HG03025 (cell line): ENCODE data around the gene HEYL.
"Not testable (repeated sequence)": the region's sequence is repeated elsewhere in the genome, so short reads cannot be mapped to it uniquely, and the experiment has no call there.

Experiments used
- ATAC-seq: cut with Tn5 transposase; IDR thresholded peaks from one replicate; pipeline ENCODE4 v1.9.1; 2021; ENCODE audit warnings: mild to moderate bottlenecking, moderate library complexity; ENCODE audit not compliant: unreplicated experiment, low FRiP score

HEYL gene

GRCh38 chr1:39613250-39613649 lies 26.2 kb downstream of the HEYL start:
- ATAC-seq: no peak

GRCh38 chr1:39609618-39610331 lies 29.7 kb downstream of the HEYL start:
- no peak for ATAC-seq

- ATAC-seq: no peak
Observed at GRCh38 chr1:39608921-39609320, 30.5 kb downstream of the HEYL start.

GRCh38 chr1:39603677-39604076 lies 35.8 kb downstream of the HEYL start:
- ATAC-seq: not testable (repeated sequence)

GRCh38 chr1:39601667-39602255 lies 37.7 kb downstream of the HEYL start:
- not testable (repeated sequence) for ATAC-seq

GRCh38 chr1:39596163-39596562 lies 43.3 kb downstream of the HEYL start:
- no peak for ATAC-seq

GRCh38 chr1:39593386-39593785 lies 46.1 kb downstream of the HEYL start:
- no peak for ATAC-seq

GRCh38 chr1:39592069-39592468 lies 47.4 kb downstream of the HEYL start:
- no peak for ATAC-seq

- ATAC-seq: no peak
Observed at GRCh38 chr1:39590546-39590945, 48.9 kb downstream of the HEYL start.

- no peak for ATAC-seq
Observed at GRCh38 chr1:39585933-39586332, 53.5 kb downstream of the HEYL start.

GRCh38 chr1:39576016-39576657 lies 63.3 kb downstream of the HEYL start:
- peak; percentile 28 for ATAC-seq

GRCh38 chr1:39575191-39576015 lies 64.0 kb downstream of the HEYL start:
- ATAC-seq: peak; percentile 29

GRCh38 chr1:39574646-39575045 lies 64.8 kb downstream of the HEYL start:
- ATAC-seq: no peak
